Measurements from ENCODE around the gene SPEN. TPM values are rescaled to one million over a fixed set of nuclear protein-coding genes. Genes with fewer than 3 reads are reported as not detected.

Gene SPEN
- total and polyA plus RNA-seq, 2 of the 13 experiments (the other 11 are each of a cell fraction or from before 2014, with no cell fraction given): 4.8 to 14.0 TPM

DNA sequence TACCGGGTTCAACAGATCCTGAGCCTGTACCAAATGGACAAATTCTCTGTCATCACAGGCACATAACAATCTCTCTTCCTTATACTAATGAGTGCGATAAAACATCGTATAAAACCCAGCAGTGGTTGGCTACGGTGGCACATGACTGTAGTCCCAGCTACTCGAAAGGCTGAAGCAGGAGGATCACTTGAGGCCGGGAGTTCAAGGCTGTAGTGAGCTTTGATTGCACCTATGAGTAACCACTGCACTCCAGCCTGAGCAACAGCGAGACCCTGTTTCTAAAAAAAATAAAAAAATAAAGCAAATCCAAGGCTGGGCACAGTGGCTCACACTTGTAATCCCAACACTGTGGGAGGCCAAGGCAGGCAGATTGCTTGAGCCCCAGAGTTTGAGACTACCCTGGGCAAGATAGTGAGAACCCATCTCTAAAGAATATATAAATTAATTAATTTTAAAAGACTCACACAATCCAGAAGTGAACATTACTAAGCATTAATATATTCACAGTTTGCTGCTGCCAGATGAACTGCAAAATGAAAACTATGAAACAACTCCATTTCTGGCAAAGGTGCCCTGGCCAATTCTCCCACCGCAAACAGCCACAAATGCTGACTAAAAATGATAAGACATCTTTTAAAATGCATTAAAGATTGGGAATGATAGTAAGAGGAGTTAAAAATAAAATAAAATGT is 115.3 kb downstream of the SPEN start:
- DNase-seq (ENCODE audit: low spot score) (no peak), FAIRE-seq (no peak), ATAC-seq (no peak)
- BruUV-seq (replicated peaks): no TSS peak
- ChIA-PET CTCF (ENCODE audit: low intra/inter-chr PET ratio, low total read pairs) (no interaction called here), POLR2A (no interaction called here)
- no peak overlapping the region for H3K4me2 ChIP-seq (ENCODE audit: low read depth, low read length)
- H3K9ac ChIP-seq (ENCODE audit: insufficient read depth, low read depth, low read length): no peak overlapping the region
- no peaks in the 10 kb centered on the region for H3K27me3 ChIP-seq (ENCODE audit: control insufficient read depth in 1 of 2, insufficient read depth in 2 of 2, low read length in 2 of 2)
- peaks cover 2 to 15% of the 10 kb centered on the region in 2 experiments; a peak in 3 of 5 replicates for H3K36me3 ChIP-seq (replicated peaks in 1 of 2; ENCODE audit: control insufficient read depth in 1 of 2, insufficient read depth in 2 of 2, low read length in 2 of 2)
- TF ChIP-seq NONO (IDR thresholded peaks at IDR 0.05): no peak
- no peak for TF ChIP-seq NONO (CRISPR knock-in tag; conservative IDR thresholded peaks at IDR 0.05)
- TF ChIP-seq, protein P1, sequence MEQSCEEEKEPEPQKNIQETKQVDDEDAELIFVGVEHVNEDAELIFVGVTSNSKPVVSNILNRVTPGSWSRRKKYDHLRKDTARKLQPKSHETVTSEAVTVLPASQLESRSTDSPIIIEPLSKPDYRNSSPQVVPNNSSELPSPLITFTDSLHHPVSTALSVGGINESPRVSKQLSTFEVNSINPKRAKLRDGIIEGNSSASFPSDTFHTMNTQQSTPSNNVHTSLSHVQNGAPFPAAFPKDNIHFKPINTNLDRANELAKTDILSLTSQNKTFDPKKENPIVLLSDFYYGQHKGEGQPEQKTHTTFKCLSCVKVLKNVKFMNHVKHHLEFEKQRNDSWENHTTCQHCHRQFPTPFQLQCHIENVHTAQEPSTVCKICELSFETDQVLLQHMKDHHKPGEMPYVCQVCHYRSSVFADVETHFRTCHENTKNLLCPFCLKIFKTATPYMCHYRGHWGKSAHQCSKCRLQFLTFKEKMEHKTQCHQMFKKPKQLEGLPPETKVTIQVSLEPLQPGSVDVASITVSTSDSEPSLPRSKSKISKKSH (CRISPR knock-in tag; IDR thresholded peaks at IDR 0.05; ENCODE audit: borderline replicate concordance): no peak
- no peak for TF ChIP-seq STAG1 (CRISPR knock-in tag; IDR thresholded peaks at IDR 0.05)
- no peak for TF ChIP-seq ZNF839 (CRISPR knock-in tag; IDR thresholded peaks at IDR 0.05; ENCODE audit: borderline replicate concordance)
- no peak for TF ChIP-seq ZNF672 (CRISPR knock-in tag; IDR thresholded peaks at IDR 0.05)
- no peak for TF ChIP-seq ZNF564 (CRISPR knock-in tag; IDR thresholded peaks at IDR 0.05)
- in situ Hi-C loops (cut with HindIII; ENCODE audit: extremely low pct_ligation_motif_present, low pct_unique_long_range_greater_than_20kb) (no loop called here), intact Hi-C loops (cut with micrococcal nuclease; ENCODE audit: unreplicated experiment) (no loop called here)
- H3K79me2 ChIP-seq (ENCODE audit: insufficient read depth, low read length): peaks cover 13% of the 10 kb centered on the region
- 98% methylated on average over 8 of the region's 8 CpGs for WGBS (ENCODE audit: low lambda C conversion rate)
- no peak overlapping the region for H3K27ac ChIP-seq (ENCODE audit: extremely low read length, insufficient read depth, low read length)
- H3K9me3 ChIP-seq (ENCODE audit: low read length): no peaks in the 10 kb centered on the region
- no peak overlapping the region for H2AFZ ChIP-seq (ENCODE audit: low read length)
- no peak overlapping the region for H3K4me3 ChIP-seq (replicated peaks in 1 of 3; ENCODE audit: insufficient read depth in 1 of 3, low read depth in 2 of 3, low read length in 3 of 3)
- H4K20me1 ChIP-seq (ENCODE audit: insufficient read depth, low read length): no peaks in the 10 kb centered on the region; the same call in 1 of the 2 replicates
- H3K4me1 ChIP-seq (ENCODE audit: insufficient read depth, low read length): peaks cover 12% of the 10 kb centered on the region; the same call in 1 of the 2 replicates
